ENCODE results near the gene EXOC3L2.

- TF ChIP-seq CTCF (conservative IDR thresholded peaks at IDR 0.05 in 1 of 2, IDR thresholded peaks at IDR 0.05 in 1 of 2; ENCODE audit: extremely low read depth in 1 of 2, insufficient read depth in 1 of 2, low read depth in 1 of 2, low read length in 2 of 2): no peak
- TF ChIP-seq EZH2 (IDR thresholded peaks at IDR 0.05; ENCODE audit: borderline replicate concordance, low read length): no peak
Measured at GRCh38 chr19:45271098-45271734, 26.0 kb upstream of the EXOC3L2 start.
